GM19324 (cell line): ENCODE measurements around the gene UBALD2.
"Not testable (repeated sequence)": the region's sequence is repeated elsewhere in the genome, so short reads cannot be mapped to it uniquely, and the experiment has no call there.

Source experiments
- ATAC-seq: cut with Tn5 transposase; IDR thresholded peaks from one replicate; pipeline ENCODE4 v1.9.1; 2021; ENCODE audit warnings: mild to moderate bottlenecking, moderate library complexity; ENCODE audit not compliant: unreplicated experiment, low FRiP score

UBALD2 gene

DNA sequence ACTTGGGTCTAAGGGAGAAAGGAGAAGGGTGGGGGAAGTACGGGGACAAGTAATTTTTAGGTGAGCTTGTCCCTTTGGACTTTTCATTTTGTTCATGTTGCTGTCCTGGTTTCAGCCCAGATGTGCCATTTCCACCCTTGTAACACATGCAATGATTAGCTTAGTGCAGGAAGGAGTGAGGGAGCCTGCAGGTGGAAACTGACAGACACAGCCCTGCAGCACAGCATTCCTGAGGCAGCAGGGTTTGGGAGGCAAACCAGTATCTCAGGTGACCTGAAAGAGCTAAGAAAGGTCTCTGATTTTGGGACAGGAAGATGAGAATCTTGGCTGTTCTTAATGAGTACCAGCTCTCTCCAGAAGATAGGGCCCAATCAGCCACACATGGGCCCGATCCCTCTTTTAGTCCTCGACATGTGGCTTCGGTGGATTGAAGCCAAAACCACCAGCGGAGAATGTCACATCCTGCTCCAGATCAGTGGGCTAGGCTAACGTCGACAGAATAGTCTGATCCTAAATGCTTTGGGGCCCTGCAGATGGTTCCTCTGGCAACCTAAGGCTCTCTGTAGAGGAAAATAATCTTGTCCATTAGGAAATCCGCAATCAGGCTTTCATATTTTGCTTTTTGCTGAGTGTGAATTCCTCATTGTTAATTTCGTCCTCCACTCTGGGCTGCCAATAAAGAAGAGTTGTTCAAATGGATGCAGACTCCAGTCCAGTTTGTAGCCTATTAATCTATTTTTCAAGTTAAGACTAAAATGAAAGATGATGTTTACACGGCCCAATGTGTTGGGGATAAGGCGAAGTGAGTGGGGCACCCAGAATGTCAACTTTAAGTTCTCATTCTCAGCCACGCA, 21.1 kb upstream of the UBALD2 start:
- no peak for ATAC-seq

DNA sequence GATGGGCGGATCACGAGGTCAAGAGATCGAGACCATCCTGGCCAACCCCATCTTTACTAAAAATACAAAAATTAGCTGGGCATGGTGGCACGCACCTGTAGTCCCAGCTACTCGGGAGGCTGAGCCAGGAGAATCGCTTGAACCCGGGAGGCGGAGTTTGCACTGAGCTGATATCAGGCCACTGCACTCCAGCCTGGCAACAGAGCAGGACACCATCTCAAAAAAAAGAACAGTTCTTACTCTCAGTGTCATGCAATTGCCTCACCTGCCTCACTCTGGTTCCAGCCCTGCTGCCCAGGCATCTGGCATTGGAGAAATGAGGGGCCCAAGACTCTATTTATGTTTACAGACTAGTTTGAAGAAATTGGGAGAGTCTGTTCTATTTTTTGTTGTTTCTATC, 20.4 kb upstream of the UBALD2 start:
- not testable (repeated sequence) for ATAC-seq

DNA sequence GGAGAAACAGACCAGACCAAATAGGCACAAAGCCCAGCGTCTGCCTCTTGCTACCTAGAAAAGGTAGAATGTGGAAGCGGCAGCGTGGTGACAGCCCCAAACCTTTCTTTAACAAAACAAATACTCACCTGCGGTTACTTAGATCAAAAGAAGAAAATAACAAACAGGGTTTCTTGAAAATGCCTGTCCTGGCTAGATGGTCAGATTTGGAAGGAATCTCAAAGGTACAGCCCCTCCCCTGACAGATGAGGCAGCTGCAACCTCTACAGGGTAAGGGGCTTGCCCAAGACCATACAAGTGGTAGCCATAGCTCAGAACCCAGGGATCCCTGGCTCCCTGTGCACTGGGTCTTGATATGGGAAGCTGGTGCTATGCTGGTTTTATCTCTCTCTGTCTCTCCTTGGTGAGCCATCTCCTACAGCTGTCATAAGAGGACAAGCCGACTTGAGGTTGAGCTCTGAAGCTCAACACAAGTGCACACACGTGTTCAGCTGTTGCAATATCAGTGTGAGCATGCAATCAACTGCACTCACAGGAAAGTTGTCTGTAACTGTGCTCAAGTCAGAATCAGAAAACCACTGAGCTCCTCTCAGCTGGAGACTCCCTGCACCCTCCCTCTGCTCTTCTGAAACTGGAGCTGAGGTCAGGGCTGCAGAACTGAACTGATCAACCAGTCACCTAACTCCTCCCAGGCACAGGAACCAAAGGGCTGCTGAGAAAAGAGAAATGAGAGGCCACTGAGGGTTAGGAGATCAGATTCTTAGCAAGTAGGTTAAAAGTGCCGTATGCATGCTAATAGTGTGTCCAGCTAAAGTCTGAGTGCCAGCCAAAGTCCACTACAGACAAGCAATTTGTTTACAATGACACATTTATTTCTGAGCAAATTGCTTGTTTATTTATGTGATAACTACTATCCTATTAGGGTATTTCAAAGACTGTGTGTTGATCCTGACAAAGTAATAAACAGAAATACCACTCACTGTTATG, 18.8 kb upstream of the UBALD2 start:
- peak; percentile 89 for ATAC-seq

DNA sequence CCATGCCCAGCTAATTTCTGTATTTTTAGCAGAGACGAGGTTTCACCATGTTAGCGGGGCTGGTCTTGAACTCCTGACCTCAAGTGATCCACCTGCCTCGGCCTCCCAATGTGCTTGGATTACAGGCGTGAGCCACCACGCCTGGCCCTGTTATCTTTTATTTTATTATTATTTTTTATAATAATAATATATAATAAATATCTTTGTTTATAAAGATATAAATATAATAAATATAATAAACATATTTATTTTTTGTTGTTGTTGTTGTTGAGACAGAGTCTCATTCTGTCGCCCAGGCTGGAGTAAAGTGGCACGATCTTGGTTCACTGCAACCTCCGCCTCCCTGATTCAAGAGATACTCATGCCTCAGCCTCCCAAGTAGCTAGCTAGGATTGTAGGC, 17.8 kb upstream of the UBALD2 start:
- ATAC-seq: no peak

- ATAC-seq: no peak
Observed at GRCh38 chr17:76248013-76248782, 16.9 kb upstream of the UBALD2 start.

DNA sequence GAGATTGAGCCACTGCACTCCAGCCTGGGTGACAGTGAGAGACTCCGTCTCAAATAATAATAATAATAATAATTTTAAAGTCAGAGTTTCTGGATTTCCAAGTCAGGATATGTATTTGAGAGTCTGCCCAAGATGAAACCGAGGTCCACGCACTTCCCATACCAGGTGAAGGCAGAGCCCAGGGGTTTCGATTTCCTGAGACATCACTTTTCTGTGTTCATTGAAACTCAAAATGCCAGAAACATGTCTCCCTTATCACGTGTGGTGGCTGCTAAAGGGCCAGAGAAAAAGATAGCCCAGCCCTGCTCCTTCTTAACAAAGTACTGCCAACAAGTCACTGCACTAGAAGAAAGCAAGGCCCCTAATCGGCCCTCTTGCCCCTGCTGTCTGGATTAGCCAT, 15.0 kb upstream of the UBALD2 start:
- ATAC-seq: no peak

- ATAC-seq: no peak
Observed at GRCh38 chr17:76251478-76252039, 13.6 kb upstream of the UBALD2 start.

DNA sequence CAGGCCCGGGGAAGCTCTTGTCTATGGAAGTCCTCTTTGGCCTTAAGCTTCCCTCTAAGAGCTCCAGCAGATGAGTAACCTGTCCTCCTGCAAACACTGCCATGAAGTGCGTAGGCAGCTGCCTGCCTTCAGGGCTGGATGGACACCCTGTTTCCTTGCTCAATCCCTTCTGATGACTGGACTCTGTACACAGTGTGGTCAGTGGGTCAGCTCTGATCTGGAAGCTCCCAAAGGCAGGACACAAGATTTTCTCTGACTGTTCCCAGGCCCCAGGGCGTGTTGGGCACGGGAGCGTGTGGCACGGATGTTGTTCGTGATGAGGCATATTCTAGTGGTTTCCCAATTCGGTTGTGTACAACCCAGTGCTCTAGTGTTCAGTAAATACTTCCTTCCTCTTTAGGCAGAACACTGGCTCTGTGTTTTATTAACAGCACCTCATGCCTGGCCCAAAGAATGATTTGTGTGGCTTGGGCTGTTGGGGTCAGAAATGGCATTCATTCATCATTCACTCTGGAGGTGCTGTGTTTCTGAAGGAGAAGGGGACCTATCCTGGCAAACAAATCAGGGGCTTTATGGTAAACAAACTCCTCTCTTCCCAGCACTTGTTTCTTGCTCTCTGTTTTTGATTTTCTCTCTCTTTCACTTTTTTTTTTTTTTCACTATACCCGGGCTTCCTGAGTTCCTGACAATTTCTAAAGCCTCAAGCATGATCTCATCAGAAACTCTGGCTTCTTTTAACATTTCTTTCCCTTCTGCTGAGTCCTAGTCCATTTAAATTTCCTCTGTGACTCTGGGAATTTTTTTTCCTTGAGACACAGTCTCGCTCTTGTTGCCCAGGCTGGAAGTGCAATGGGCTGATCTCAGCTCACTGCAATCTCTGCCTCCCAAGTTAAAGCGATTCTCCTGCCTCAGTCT, 12.9 kb upstream of the UBALD2 start:
- no peak for ATAC-seq

DNA sequence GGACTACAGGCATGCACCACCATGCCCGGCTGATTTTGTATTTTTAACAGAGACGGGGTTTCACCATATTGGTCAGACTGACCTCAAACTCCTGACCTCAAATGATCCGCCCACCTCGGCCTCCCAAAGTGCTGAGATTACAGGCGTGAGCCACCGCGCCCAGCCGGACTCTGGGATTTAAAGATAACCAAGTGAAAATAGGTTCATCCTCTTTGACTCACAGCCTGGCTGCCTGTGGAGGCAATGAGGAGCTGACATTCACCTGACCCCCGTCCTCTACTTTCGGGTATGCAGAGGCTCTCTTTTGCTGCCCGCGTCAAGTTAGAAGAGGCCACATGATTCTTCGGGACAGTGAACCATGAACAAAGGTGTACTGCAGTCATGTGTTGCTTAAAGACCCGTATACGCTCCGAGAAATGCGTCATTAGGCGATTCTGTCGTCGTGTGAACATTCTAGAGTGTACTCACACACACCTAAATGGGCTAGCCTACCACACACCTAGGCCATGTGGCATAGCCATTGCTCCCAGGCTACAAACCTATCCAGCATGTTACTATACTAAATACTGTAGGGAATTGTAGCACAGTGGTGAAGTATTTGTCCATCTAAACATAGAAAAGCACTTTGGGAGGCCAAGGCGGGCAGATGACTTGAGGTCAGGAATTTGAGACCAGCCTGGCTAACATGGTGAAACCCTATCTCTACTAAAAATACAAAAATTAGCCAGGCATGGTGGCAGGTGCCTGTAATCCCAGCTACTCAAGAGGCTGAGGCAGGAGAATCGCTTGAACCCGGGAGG, 12.0 kb upstream of the UBALD2 start:
- not testable (repeated sequence) for ATAC-seq

DNA sequence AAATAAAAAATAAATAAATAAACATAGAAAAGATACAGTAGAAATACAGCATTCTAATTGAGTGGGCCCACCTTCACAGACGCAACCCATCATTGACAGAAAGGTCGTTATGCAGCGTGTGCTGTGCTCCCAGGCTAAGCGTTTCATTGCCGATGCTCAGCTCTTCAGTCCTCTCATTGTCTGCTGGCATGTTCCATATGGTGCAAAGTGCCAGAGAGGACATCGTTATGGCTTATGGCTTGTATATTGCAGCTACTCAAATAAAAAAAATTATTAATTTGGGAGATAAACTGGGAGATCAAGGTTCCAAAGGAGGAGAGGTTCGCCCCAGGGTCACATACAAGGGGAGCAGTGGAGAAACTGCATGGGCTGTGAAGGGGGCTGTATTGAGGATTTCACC, 11.3 kb upstream of the UBALD2 start:
- ATAC-seq: no peak

GRCh38 chr17:76254275-76254674, 10.9 kb upstream of the UBALD2 start:
- no peak for ATAC-seq

GRCh38 chr17:76255801-76256429, 9.2 kb upstream of the UBALD2 start:
- ATAC-seq: no peak

DNA sequence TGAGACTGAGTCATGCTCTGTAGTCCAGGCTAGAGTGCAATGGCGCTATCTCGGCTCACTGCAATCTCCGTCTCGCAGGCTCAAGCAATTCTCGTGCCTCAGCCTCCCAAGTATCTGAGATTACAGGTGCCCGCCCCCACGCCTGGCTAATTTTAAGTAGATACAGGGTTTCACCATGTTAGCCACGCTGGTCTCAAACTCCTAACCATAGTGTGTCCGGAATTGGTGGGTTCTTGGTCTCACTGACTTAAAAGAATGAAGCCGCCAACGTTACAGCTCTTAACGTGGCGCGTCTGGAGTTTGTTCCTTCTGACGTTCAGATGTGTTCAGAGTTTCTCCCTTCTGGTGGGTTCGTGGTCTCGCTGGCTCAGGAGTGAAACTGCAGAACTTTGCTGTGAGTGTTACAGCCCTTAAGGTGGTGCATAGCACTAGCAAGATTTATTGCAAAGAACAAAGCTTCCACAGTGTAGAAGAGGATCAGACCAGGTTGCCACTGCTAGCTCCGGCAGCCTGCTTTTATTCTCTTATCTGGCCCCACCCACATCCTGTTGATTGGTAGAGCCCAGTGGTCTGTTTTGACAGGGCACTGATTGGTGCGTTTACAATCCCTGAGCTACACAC, 8.6 kb upstream of the UBALD2 start:
- ATAC-seq: not testable (repeated sequence)

DNA sequence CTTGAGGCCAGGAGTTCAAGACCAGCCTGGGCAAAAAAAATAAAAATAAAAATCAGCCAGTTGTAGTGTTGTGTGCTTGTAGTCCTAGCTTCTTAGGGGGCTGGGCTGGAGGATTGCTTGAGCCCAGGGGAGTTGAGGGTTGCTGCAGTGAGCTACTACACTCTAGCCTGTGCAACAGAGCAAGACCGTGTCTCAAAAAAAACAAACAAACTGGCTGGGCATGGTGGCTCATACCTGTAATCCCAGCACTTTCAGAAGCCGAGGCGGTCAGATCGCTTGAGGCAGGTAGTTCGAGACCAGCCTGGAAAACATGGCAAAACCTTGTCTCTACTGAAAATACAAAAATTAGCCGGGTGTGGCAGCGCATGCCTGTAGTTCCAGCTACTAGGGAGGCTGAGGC, 4.9 kb upstream of the UBALD2 start:
- no peak for ATAC-seq

DNA sequence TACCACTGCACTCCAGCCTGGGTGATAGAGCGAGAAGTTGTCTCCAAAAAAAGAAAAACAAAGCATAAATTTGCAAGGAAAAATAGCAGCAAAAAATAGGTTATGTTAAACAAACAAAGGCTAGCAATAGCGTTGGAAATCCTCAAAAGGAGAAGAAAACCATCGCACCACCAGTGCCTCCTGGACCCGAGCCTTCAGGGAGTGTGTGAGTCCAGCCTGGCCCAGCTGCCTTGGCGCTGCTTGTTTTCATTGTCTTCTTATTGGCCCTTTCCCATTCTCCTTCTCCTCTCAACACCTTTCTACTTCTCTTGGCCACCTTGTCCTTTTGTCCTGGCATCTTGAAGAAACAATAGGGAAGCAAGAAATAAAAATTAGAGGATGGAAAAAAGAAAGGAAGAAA, 4.5 kb upstream of the UBALD2 start:
- ATAC-seq: no peak

- no peak for ATAC-seq
Observed at GRCh38 chr17:76261421-76262215, 3.5 kb upstream of the UBALD2 start.
